Fibroblast of lung (primary cell): ENCODE results near the gene SP110. TPM values are rescaled to one million over a fixed set of nuclear protein-coding genes. Genes with fewer than 3 reads are reported as not detected.

Experiments
- polyA plus RNA-seq, 2 donors: library from polyadenylated mRNA; depleted of rRNA in 1 of 2; stranded (reverse) in 1 of 2; unstranded in 1 of 2; fragments of >200 nt; gene quantifications; 2 replicates each; pipeline ENCODE4 v1.2.1, GENCODE V29; 2011 to 2012; ENCODE audit warnings: missing spikeins in 1 of 2
- total RNA-seq: library from RNA; depleted of rRNA; stranded (reverse); fragments of >200 nt; gene quantifications from 2 replicates; pipeline ENCODE4 v1.2.1, GENCODE V29; 2014

The SP110 gene
- total and polyA plus RNA-seq, 2 donors (not counting 1 experiment from before 2014, with no cell fraction given) = 9.2 to 12.7 TPM

Other genes with a start within 250 kb of the SP110 start
- gene SLC16A14, start 151.1 kb downstream of the SP110 start, total RNA-seq = 1.5 and 5.6 TPM in 2 replicates
- 1.8 and 1.9 TPM in 2 replicates for gene SLC16A14, start 151.1 kb downstream of the SP110 start, polyA plus RNA-seq
- 0.26 and 0.33 TPM in 2 replicates for gene SP140, start 5.8 kb upstream of the SP110 start, total RNA-seq
- gene SP140, start 5.8 kb upstream of the SP110 start, polyA plus RNA-seq = 0.17 and 0.60 TPM in 2 replicates
- 9.8 and 10.9 TPM in 2 replicates for gene SP140L, start 107.2 kb upstream of the SP110 start, total RNA-seq
- gene SP140L, start 107.2 kb upstream of the SP110 start, polyA plus RNA-seq = 15.7 and 16.9 TPM in 2 replicates
- 93.0 and 120 TPM in 2 replicates for gene SP100, start 196.2 kb upstream of the SP110 start, total RNA-seq
- gene SP100, start 196.2 kb upstream of the SP110 start, polyA plus RNA-seq = 73.7 and 106 TPM in 2 replicates